Activated CD4-positive, alpha-beta T cell treated with anti-CD3 and anti-CD28 coated beads for 24 hours (primary cell): ENCODE measurements around the gene BARHL1.

Experiments
- DNase-seq, 2 donors: peaks; one replicate each; pipeline ENCODE4 v3.0.0-alpha.2; 2020; ENCODE audit warnings: low read depth in 2 of 2

BARHL1 gene

GRCh38 chr9:132587592-132587955 is 5.2 kb downstream of the BARHL1 start:
- no peak for DNase-seq

- no peak for DNase-seq
These were observed 5.7 kb downstream of the BARHL1 start for GRCh38 chr9:132588098-132588497.

- DNase-seq = no peak
These were observed 6.2 kb downstream of the BARHL1 start for GRCh38 chr9:132588501-132589147.

GRCh38 chr9:132589148-132590036 is 7.0 kb downstream of the BARHL1 start:
- no peak for DNase-seq

- DNase-seq = no peak
These were observed 7.6 kb downstream of the BARHL1 start for GRCh38 chr9:132590037-132590317.

GRCh38 chr9:132590318-132591182 is 8.1 kb downstream of the BARHL1 start:
- DNase-seq = no peak

- no peak for DNase-seq
These were observed 8.8 kb downstream of the BARHL1 start for GRCh38 chr9:132591244-132591643.

GRCh38 chr9:132591751-132592314 is 9.4 kb downstream of the BARHL1 start:
- no peak for DNase-seq

GRCh38 chr9:132592451-132592850 is 10.0 kb downstream of the BARHL1 start:
- no peak for DNase-seq

GRCh38 chr9:132594412-132594811 is 12.0 kb downstream of the BARHL1 start:
- no peak for DNase-seq

- no peak for DNase-seq
These were observed 12.9 kb downstream of the BARHL1 start for GRCh38 chr9:132595319-132595718.

GRCh38 chr9:132596200-132596599 is 13.8 kb downstream of the BARHL1 start:
- DNase-seq = no peak

GRCh38 chr9:132597073-132597775 is 14.8 kb downstream of the BARHL1 start:
- no peak for DNase-seq

- DNase-seq = no peak
These were observed 18.0 kb downstream of the BARHL1 start for GRCh38 chr9:132600326-132600984.

GRCh38 chr9:132602207-132602606 is 19.8 kb downstream of the BARHL1 start:
- no peak for DNase-seq

GRCh38 chr9:132605387-132605786 is 23.0 kb downstream of the BARHL1 start:
- DNase-seq = no peak

GRCh38 chr9:132606066-132606465 is 23.7 kb downstream of the BARHL1 start:
- DNase-seq = no peak

GRCh38 chr9:132609184-132609583 is 26.8 kb downstream of the BARHL1 start:
- no peak for DNase-seq

- DNase-seq = no peak
These were observed 27.4 kb downstream of the BARHL1 start for GRCh38 chr9:132609829-132610228.

GRCh38 chr9:132610661-132611060 is 28.3 kb downstream of the BARHL1 start:
- DNase-seq = no peak

- no peak for DNase-seq
These were observed 31.9 kb downstream of the BARHL1 start for GRCh38 chr9:132614324-132614723.
